Measurements from ENCODE around the gene HEY2. TPM values are rescaled to one million over a fixed set of nuclear protein-coding genes. Genes with fewer than 3 reads are reported as not detected.

HEY2 gene
- total RNA-seq, 2 experiments from 2014 or later = not detected

GRCh38 chr6:125780540-125781313, 31.3 kb downstream of the HEY2 start:
- POLR2A ChIA-PET = interaction anchor here (0.5 to 4.7 kb wide), 14 partner anchors 10 to 479 kb away, joined by 3 to 186 read pairs (median 4); partner anchors contain the start of genes HDDC2, HINT3, NCOA7 and TRMT11
- Mint-ChIP-seq H3K27ac (no peak overlapping the region), H3K36me3 (ENCODE audit: low read depth) (peaks cover 3% of the 10 kb centered on the region), H3K27me3 (ENCODE audit: low read depth) (peaks cover 19% of the 10 kb centered on the region), H3K4me3 (no peak overlapping the region), H3K4me1 (ENCODE audit: low read depth) (peaks cover 11% of the 10 kb centered on the region), H3K9me3 (ENCODE audit: insufficient read depth) (no peaks in the 10 kb centered on the region)
- DNase-seq (peak; percentile 76), ATAC-seq (peak; percentile 83)
- CTCF ChIA-PET = interaction anchor here (0.7 to 5.4 kb wide), 18 partner anchors 10 to 588 kb away, joined by 3 to 122 read pairs (median 4); partner anchors contain the start of genes HINT3, NCOA7 and TRMT11

GRCh38 chr6:125781314-125781868, 32.0 kb downstream of the HEY2 start:
- DNase-seq (no peak), ATAC-seq (peak; percentile 58)
- ChIA-PET POLR2A (interaction anchor here (0.7 to 4.7 kb wide), 13 partner anchors 9 to 480 kb away, joined by 3 to 186 read pairs (median 5); partner anchors contain the start of genes HDDC2, HINT3, NCOA7 and TRMT11), CTCF (interaction anchor here (0.8 to 5.4 kb wide), 17 partner anchors 9 to 589 kb away, joined by 3 to 122 read pairs (median 4); partner anchors contain the start of genes HINT3, NCOA7 and TRMT11)
- peaks cover 11% of the 10 kb centered on the region for H3K4me1 Mint-ChIP-seq (ENCODE audit: low read depth)
- no peaks in the 10 kb centered on the region for H3K9me3 Mint-ChIP-seq (ENCODE audit: insufficient read depth)
- peaks cover 8% of the 10 kb centered on the region for H3K36me3 Mint-ChIP-seq (ENCODE audit: low read depth)
- H3K27ac Mint-ChIP-seq = no peak overlapping the region
- peaks cover 17% of the 10 kb centered on the region for H3K27me3 Mint-ChIP-seq (ENCODE audit: low read depth)
- no peak overlapping the region for H3K4me3 Mint-ChIP-seq

- Mint-ChIP-seq H3K27ac (no peak overlapping the region), H3K36me3 (ENCODE audit: low read depth) (peaks cover 16% of the 10 kb centered on the region), H3K9me3 (ENCODE audit: insufficient read depth) (no peaks in the 10 kb centered on the region), H3K27me3 (ENCODE audit: low read depth) (no peaks in the 10 kb centered on the region), H3K4me1 (ENCODE audit: low read depth) (peaks cover 21% of the 10 kb centered on the region), H3K4me3 (no peak overlapping the region)
- ATAC-seq = no peak
- DNase-seq = no peak
- CTCF ChIA-PET = interaction anchor here (1.0 to 2.9 kb wide), 3 partner anchors 31 to 190 kb away, joined by 3 to 14 read pairs (median 4); partner anchors contain the start of gene HINT3
- POLR2A ChIA-PET = interaction anchor here (0.6 kb wide), 1 partner anchor 202 kb away, joined by 3 read pairs; no protein-coding TSS in a partner anchor
Measured at GRCh38 chr6:125784365-125784764, 34.9 kb downstream of the HEY2 start.

- Mint-ChIP-seq H3K27me3 (ENCODE audit: low read depth) (no peaks in the 10 kb centered on the region), H3K4me1 (ENCODE audit: low read depth) (peaks cover 36% of the 10 kb centered on the region), H3K4me3 (no peak overlapping the region), H3K27ac (no peak overlapping the region), H3K9me3 (ENCODE audit: insufficient read depth) (no peaks in the 10 kb centered on the region), H3K36me3 (ENCODE audit: low read depth) (peaks cover 16% of the 10 kb centered on the region)
- no peak for DNase-seq
- no peak for ATAC-seq
- ChIA-PET POLR2A (no interaction called here), CTCF (interaction anchor here (2.6 to 9.1 kb wide), 2 partner anchors 168 to 186 kb away, joined by 7 to 225 read pairs; partner anchors contain the start of gene HINT3)
Measured at GRCh38 chr6:125787791-125788190, 38.4 kb downstream of the HEY2 start.

- peaks cover 42% of the 10 kb centered on the region for H3K4me1 Mint-ChIP-seq (ENCODE audit: low read depth)
- H3K36me3 Mint-ChIP-seq (ENCODE audit: low read depth) = peaks cover 16% of the 10 kb centered on the region
- no peaks in the 10 kb centered on the region for H3K9me3 Mint-ChIP-seq (ENCODE audit: insufficient read depth)
- ATAC-seq (no peak), DNase-seq (no peak)
- H3K27me3 Mint-ChIP-seq (ENCODE audit: low read depth) = no peaks in the 10 kb centered on the region
- H3K4me3 Mint-ChIP-seq = peak overlapping the region; percentile 86
- peak overlapping the region; percentile 98 for H3K27ac Mint-ChIP-seq
- ChIA-PET POLR2A (interaction anchor here (0.7 to 4.3 kb wide), 9 partner anchors 9 to 488 kb away, joined by 3 to 186 read pairs (median 8); partner anchors contain the start of genes HDDC2, HINT3 and TRMT11), CTCF (interaction anchor here (0.7 to 9.1 kb wide), 15 partner anchors 9 to 1070 kb away, joined by 3 to 225 read pairs (median 6); partner anchors contain the start of genes HINT3 and TRMT11)
Measured at GRCh38 chr6:125789167-125789566, 39.7 kb downstream of the HEY2 start.

GRCh38 chr6:125789576-125790357, 40.3 kb downstream of the HEY2 start:
- Mint-ChIP-seq H3K4me1 (ENCODE audit: low read depth) (peaks cover 45% of the 10 kb centered on the region), H3K27ac (peak overlapping the region; percentile 98), H3K36me3 (ENCODE audit: low read depth) (peaks cover 16% of the 10 kb centered on the region), H3K9me3 (ENCODE audit: insufficient read depth) (no peaks in the 10 kb centered on the region), H3K27me3 (ENCODE audit: low read depth) (no peaks in the 10 kb centered on the region), H3K4me3 (peak overlapping the region; percentile 86)
- ChIA-PET CTCF (interaction anchor here (0.7 to 9.1 kb wide), 26 partner anchors 9 to 1070 kb away, joined by 3 to 225 read pairs (median 6); partner anchors contain the start of genes HINT3 and TRMT11), POLR2A (interaction anchor here (0.6 to 4.3 kb wide), 24 partner anchors 9 to 488 kb away, joined by 3 to 186 read pairs (median 6); partner anchors contain the start of genes HDDC2, HINT3 and TRMT11)
- peak; percentile 22 for ATAC-seq
- DNase-seq = peak; percentile 50

- H3K36me3 Mint-ChIP-seq (ENCODE audit: low read depth) = peaks cover 16% of the 10 kb centered on the region
- peak; percentile 85 for ATAC-seq
Measured at GRCh38 chr6:125790358-125791150, 41.1 kb downstream of the HEY2 start, which contains the start of gene NCOA7. NCOA7 (plus strand) TSS chr6:125790960; CDS start chr6:125815355, 24,395 bp downstream.

GRCh38 chr6:125791151-125791819, 41.9 kb downstream of the HEY2 start:
- peak overlapping the region; percentile 82 for H3K27ac Mint-ChIP-seq
- H3K4me3 Mint-ChIP-seq = peak overlapping the region; percentile 83
- peaks cover 45% of the 10 kb centered on the region for H3K4me1 Mint-ChIP-seq (ENCODE audit: low read depth)
- CTCF ChIA-PET = interaction anchor here (0.7 to 9.1 kb wide), 43 partner anchors 10 to 481 kb away, joined by 3 to 225 read pairs (median 5); partner anchors contain the start of genes HINT3 and TRMT11
- H3K36me3 Mint-ChIP-seq (ENCODE audit: low read depth) = peaks cover 10% of the 10 kb centered on the region
- DNase-seq (peak; percentile 68), ATAC-seq (peak; percentile 34)
- no peaks in the 10 kb centered on the region for H3K27me3 Mint-ChIP-seq (ENCODE audit: low read depth)
- POLR2A ChIA-PET = interaction anchor here (0.7 to 4.3 kb wide), 20 partner anchors 8 to 490 kb away, joined by 3 to 186 read pairs (median 6); partner anchors contain the start of genes HDDC2, HINT3 and TRMT11
- no peaks in the 10 kb centered on the region for H3K9me3 Mint-ChIP-seq (ENCODE audit: insufficient read depth)

More at GRCh38 chr6:125790358-125791150, 41.1 kb downstream of the HEY2 start, which contains the start of gene NCOA7:
- peak within 1 kb of the TSS; percentile 98 for H3K27ac Mint-ChIP-seq
- H3K27me3 Mint-ChIP-seq (ENCODE audit: low read depth) = no peaks in the 10 kb centered on the region
- no peaks in the 10 kb centered on the region for H3K9me3 Mint-ChIP-seq (ENCODE audit: insufficient read depth)
- POLR2A ChIA-PET = interaction anchor here (0.6 to 4.3 kb wide), 24 partner anchors 9 to 489 kb away, joined by 3 to 186 read pairs (median 6); partner anchors contain the start of genes HDDC2, HINT3 and TRMT11
- CTCF ChIA-PET = interaction anchor here (0.7 to 9.1 kb wide), 36 partner anchors 8 to 476 kb away, joined by 3 to 225 read pairs (median 6); partner anchors contain the start of genes HINT3 and TRMT11
- peaks cover 45% of the 10 kb centered on the region for H3K4me1 Mint-ChIP-seq (ENCODE audit: low read depth)
- H3K4me3 Mint-ChIP-seq = peak within 1 kb of the TSS; percentile 86
- peak; percentile 87 for DNase-seq

GRCh38 chr6:125791820-125792165, 42.4 kb downstream of the HEY2 start:
- no peak for ATAC-seq
- Mint-ChIP-seq H3K9me3 (ENCODE audit: insufficient read depth) (no peaks in the 10 kb centered on the region), H3K36me3 (ENCODE audit: low read depth) (peaks cover 9% of the 10 kb centered on the region), H3K27ac (peak overlapping the region; percentile 82), H3K27me3 (ENCODE audit: low read depth) (no peaks in the 10 kb centered on the region), H3K4me3 (peak overlapping the region; percentile 83), H3K4me1 (ENCODE audit: low read depth) (peaks cover 45% of the 10 kb centered on the region)
- ChIA-PET CTCF (interaction anchor here (0.7 to 9.1 kb wide), 32 partner anchors 10 to 482 kb away, joined by 3 to 225 read pairs (median 8); partner anchors contain the start of genes HINT3 and TRMT11), POLR2A (interaction anchor here (0.7 to 4.3 kb wide), 9 partner anchors 11 to 194 kb away, joined by 3 to 186 read pairs (median 11); partner anchors contain the start of genes HINT3 and TRMT11)
- DNase-seq = no peak
